Ovary (tissue), 3 donors: ENCODE results near the gene PPIL6.

Experiments
- CTCF ChIP-seq, 3 donors: fragments of 450-650 bp in 2 of 3; fragments of 200-600 bp in 1 of 3; IDR thresholded peaks; one replicate each; pipeline versions ENCODE4 v1.5.1 to v1.8.0; 2016 to 2022; ENCODE audit warnings: antibody characterized with exemption in 3 of 3, mild to moderate bottlenecking in 1 of 3
- EP300 ChIP-seq: sonication (generic); formaldehyde crosslinking; IDR thresholded peaks from one replicate; pipeline ENCODE4 v1.6.1; 2017; ENCODE audit warnings: antibody characterized with exemption
- POLR2A ChIP-seq: fragments of 450-650 bp; IDR thresholded peaks from one replicate; pipeline ENCODE4 v1.6.1; 2017; ENCODE audit warnings: antibody characterized with exemption, mild to moderate bottlenecking, moderate library complexity
- donor health status: DM: no; HTN: no; CAD: no.

GRCh38 chr6:109471105-109471810 is 30.8 kb upstream of the PPIL6 start:
- no peak for TF ChIP-seq CTCF (IDR thresholded peaks at IDR 0.05)
- TF ChIP-seq POLR2A: no peak
- no peak for TF ChIP-seq EP300
